KOPT-K1 (cell line): Measurements from ENCODE around the gene CCL4.
"Not testable (repeated sequence)": the region's sequence is repeated elsewhere in the genome, so short reads cannot be mapped to it uniquely, and the experiment has no call there.

Experiments
- H3K27ac ChIP-seq: fragments of 200-600 bp; sonication (generic); 2 replicates; pipeline ENCODE4 v1.5.1; 2016; ENCODE audit warnings: antibody characterized with exemption, mild to moderate bottlenecking, low read depth, low read length; ENCODE audit not compliant: poor library complexity, severe bottlenecking
- H3K36me3 ChIP-seq: fragments of 200-600 bp; sonication (generic); 2 replicates; pipeline ENCODE4 v1.5.1; 2017; ENCODE audit warnings: antibody characterized with exemption, mild to moderate bottlenecking, low read length, moderate library complexity; ENCODE audit not compliant: insufficient read depth
- H3K9me3 ChIP-seq: fragments of 200-600 bp; sonication (generic); 2 replicates; pipeline ENCODE4 v1.5.1; 2017; ENCODE audit warnings: antibody characterized with exemption, low read length, mild to moderate bottlenecking; ENCODE audit not compliant: insufficient read depth, poor library complexity, severe bottlenecking

CCL4 gene

DNA sequence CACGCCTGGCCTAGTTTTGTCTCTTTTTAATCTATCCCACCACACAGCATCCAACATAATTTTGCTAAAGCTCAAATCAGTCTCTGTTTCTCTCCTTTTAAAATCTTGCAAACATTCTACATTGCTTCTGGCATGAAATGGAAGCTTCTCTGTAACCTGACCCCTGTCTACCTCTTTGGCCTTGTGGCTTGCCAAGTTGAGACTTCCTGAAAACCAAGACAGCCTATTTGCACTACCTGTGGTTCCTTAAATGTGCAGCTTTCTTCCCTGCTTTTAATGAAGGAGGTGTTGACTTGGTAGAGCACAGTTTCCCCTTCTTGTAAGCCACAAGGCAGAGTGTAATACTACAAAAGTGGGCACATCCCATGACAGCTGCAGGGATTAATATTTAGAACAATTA is 7.6 kb upstream of the CCL4 start:
- H3K36me3 ChIP-seq, result no peaks in the 10 kb centered on the region
- no peak overlapping the region for H3K27ac ChIP-seq
- H3K9me3 ChIP-seq, result no peaks in the 10 kb centered on the region

DNA sequence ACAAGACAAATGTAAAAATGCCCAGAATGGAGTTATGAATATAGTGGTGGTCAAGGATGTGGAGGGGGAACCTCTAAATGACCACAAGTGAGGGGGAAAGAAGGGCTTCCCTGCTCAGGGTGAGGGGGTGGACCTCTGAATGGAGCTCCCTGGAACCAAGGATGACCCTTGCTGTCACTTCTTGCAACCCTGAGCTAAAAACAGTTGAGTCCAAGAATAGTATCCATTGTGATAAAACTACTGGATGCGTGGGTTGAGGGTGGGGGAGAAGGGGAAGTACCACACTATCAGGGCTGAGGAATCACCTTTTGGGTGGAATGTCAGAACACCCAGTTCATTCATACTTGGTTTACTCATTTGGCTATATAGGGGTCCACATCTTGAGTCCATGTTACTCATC is 4.6 kb upstream of the CCL4 start:
- H3K36me3 ChIP-seq, result not testable (repeated sequence)

GRCh38 chr17:36104246-36104645 is 619 bp downstream of the CCL4 start:
- not testable (repeated sequence) for H3K9me3 ChIP-seq, H3K36me3 ChIP-seq, H3K27ac ChIP-seq

More for the DNA sequence above, 4.6 kb upstream of the CCL4 start:
- H3K27ac ChIP-seq, H3K9me3 ChIP-seq: not testable (repeated sequence)

GRCh38 chr17:36104701-36105181 is 1.1 kb downstream of the CCL4 start:
- H3K9me3 ChIP-seq, result no peaks in the 10 kb centered on the region
- H3K27ac ChIP-seq, result no peak overlapping the region
- no peaks in the 10 kb centered on the region for H3K36me3 ChIP-seq

GRCh38 chr17:36105781-36106492 is 2.3 kb downstream of the CCL4 start:
- Histone ChIP-seq H3K36me3 (no peaks in the 10 kb centered on the region), H3K9me3 (no peaks in the 10 kb centered on the region), H3K27ac (no peak overlapping the region)

DNA sequence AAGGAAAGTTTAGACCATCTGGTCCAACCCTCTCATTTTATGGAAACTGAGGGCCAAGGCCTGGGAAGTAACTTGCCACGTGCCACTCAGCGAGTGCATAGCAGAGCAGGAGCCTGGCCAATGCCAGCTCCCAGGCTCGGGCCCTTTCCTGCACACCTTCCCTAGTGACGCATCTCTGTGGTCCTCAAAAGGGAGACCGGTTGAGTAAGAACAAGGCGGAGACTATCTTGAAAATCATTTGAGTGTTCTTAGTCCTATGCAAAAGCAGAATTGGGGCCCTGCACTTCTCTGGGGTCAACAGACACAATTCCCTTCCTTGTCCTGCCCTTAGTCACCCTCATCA is 2.8 kb downstream of the CCL4 start:
- Histone ChIP-seq H3K36me3 (no peaks in the 10 kb centered on the region), H3K9me3 (no peaks in the 10 kb centered on the region), H3K27ac (no peak overlapping the region)

GRCh38 chr17:36107660-36108059 is 4.0 kb downstream of the CCL4 start:
- H3K36me3 ChIP-seq, result no peaks in the 10 kb centered on the region
- no peaks in the 10 kb centered on the region for H3K9me3 ChIP-seq
- H3K27ac ChIP-seq, result no peak overlapping the region

GRCh38 chr17:36108265-36108664 is 4.6 kb downstream of the CCL4 start:
- H3K9me3 ChIP-seq, H3K36me3 ChIP-seq, H3K27ac ChIP-seq: not testable (repeated sequence)

GRCh38 chr17:36111068-36111490 is 7.5 kb downstream of the CCL4 start:
- H3K9me3 ChIP-seq, result no peaks in the 10 kb centered on the region
- H3K36me3 ChIP-seq, result no peaks in the 10 kb centered on the region
- no peak overlapping the region for H3K27ac ChIP-seq

GRCh38 chr17:36112572-36112971 is 8.9 kb downstream of the CCL4 start:
- no peaks in the 10 kb centered on the region for H3K36me3 ChIP-seq
- no peaks in the 10 kb centered on the region for H3K9me3 ChIP-seq
- H3K27ac ChIP-seq, result no peak overlapping the region

- not testable (repeated sequence) for H3K27ac ChIP-seq, H3K36me3 ChIP-seq, H3K9me3 ChIP-seq
These were observed 9.5 kb downstream of the CCL4 start for GRCh38 chr17:36113131-36113530.

DNA sequence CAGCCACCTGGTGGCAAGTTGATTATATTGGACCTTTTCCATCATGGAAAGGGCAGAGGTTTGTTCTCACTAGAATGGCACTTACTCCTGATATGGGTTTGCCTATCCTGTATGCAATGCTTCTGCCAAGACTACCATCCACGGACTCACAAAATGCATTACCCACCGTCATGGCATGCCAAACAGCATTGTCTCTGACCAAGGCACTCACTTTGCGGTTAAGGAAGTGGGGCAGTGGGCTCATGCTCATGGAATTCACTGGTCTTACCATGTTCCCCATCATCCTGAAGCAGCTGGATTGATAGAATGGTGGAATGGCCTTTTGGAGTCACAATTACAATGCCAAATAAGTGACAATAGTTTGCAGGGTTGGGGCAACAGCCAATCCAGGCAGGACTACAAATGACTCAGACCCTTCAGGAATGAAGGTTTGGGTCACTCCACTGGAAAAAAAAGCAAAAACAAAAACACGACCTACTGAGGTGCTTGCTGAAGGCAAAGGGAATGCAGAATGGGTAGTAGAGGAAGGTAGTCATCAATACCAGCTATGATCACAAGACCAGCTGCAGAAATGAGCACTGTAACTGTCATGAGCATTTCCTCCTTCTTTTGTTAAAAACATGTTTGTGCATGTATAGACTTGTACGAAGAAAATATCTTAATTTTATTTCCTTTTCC is 11.5 kb downstream of the CCL4 start:
- not testable (repeated sequence) for H3K36me3 ChIP-seq, H3K9me3 ChIP-seq, H3K27ac ChIP-seq

DNA sequence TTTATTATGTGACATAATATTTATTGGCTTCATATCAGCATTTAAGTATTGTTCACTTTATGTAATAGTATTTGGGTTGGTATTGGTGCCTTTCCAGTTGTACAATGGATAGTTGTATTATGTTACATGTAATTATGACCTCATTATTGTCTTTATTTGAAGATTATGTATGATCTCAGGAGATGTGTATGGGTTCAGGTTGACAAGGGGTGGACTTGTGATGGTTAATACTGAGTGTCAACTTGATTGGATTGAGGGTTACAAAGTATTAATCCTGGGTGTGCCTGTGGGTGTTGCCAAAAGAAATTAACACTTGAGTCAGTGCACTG is 12.0 kb downstream of the CCL4 start:
- H3K36me3 ChIP-seq, H3K9me3 ChIP-seq, H3K27ac ChIP-seq: not testable (repeated sequence)

DNA sequence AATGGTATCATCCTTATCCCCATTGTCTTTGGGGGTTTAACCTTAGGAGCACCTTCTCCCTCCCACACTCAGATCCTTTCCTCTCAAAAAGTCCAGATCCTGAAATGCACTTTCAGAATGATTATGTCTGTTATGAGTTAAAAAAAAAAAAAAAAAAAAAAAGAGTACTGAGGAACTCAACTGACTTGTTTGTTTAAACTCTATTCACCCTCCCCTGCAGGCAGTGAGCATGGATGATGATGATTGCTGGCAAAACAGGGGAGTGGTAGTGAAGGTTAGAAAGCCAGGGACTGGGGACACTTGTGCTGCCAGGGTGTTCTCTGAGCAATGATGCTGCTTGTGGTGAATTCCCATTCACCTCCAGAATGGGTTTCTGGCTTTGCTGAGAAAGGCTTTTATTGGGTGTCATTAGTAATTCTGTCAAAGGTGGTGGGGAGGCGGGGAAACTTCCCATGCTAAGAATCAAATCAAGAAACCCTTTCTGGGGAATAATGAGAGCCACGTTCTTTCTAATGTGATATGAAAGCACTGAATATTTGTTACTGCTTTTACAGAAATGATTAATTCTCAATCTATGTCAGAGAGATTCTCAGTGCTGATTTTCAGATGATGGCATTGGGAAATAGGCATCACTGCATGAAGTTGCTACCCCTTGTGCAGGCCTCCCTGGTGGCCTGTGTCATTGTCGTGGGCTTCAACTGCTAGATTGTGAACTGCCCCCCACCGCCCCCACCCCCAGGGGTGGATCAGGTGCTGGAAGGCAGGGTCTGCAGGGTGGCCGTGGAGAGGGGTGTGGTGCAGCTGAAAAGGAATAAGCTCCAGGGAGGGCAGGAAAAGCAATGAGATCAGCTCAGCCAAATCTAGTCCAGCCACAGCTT is 14.1 kb downstream of the CCL4 start:
- Histone ChIP-seq H3K27ac (no peak overlapping the region), H3K9me3 (no peaks in the 10 kb centered on the region), H3K36me3 (no peaks in the 10 kb centered on the region)

DNA sequence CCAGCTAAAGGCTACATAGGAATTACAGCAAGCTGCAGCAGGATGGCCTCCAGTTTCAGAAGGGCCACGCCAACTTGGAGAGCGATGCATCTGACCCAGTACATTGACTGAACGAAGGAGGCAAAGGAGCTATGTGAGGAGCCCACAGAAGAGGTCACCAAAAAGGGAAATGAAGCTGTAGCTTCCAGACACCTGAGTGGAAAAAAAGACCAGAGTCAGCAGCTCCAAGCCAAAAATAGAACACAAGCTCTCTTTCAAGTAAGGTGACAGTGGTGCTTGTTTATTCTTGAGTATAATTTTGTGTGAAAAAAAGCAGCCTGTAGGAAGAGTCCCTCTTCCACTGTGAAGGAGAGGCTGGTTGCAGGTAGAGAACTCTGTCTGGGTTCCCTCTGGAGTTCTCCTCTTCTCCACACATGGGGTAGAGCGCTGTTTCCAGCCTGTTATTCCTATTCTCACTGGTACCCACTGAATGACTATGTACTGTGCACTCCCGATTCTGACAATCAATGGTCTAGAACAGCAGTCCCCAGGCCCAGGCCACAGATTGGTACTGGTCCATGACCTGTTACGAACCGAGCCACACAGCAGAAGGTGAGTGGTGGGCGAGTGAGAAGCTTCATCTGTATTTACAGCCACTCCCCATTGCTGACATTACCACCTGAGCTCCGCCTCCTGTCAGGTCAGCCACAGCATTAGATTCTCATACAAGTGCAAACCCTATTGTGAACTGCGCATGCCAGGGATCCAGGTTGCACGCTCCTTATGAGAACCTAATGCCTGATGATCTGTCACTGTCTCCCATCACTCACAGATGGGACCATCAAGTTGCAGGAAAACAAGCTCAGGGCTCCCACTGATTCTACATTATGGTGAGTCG is 15.1 kb downstream of the CCL4 start:
- H3K36me3 ChIP-seq, result no peaks in the 10 kb centered on the region
- H3K9me3 ChIP-seq, result no peaks in the 10 kb centered on the region
- no peak overlapping the region for H3K27ac ChIP-seq
